ENCODE measurements around the gene SLC12A8.

SLC12A8 gene

GRCh38 chr3:125186261-125186787 lies 26.2 kb downstream of the SLC12A8 start:
- DNase-seq: no peak

GRCh38 chr3:125185805-125186204 lies 26.7 kb downstream of the SLC12A8 start:
- DNase-seq: no peak

GRCh38 chr3:125179884-125180240 lies 32.7 kb downstream of the SLC12A8 start:
- DNase-seq: no peak

- DNase-seq: no peak
Observed at GRCh38 chr3:125179143-125179883, 33.2 kb downstream of the SLC12A8 start.

- DNase-seq: no peak
Observed at GRCh38 chr3:125177746-125178145, 34.8 kb downstream of the SLC12A8 start.

- DNase-seq: no peak
Observed at GRCh38 chr3:125175295-125176078, 37.1 kb downstream of the SLC12A8 start.

- DNase-seq: no peak
Observed at GRCh38 chr3:125172346-125172745, 40.2 kb downstream of the SLC12A8 start.

- no peak for DNase-seq
Observed at GRCh38 chr3:125168711-125169393, 43.7 kb downstream of the SLC12A8 start.

GRCh38 chr3:125166599-125167136 lies 45.9 kb downstream of the SLC12A8 start:
- DNase-seq: no peak

- no peak for DNase-seq
Observed at GRCh38 chr3:125165948-125166553, 46.5 kb downstream of the SLC12A8 start.

GRCh38 chr3:125165189-125165947 lies 47.2 kb downstream of the SLC12A8 start:
- DNase-seq: no peak

GRCh38 chr3:125163739-125164601 lies 48.6 kb downstream of the SLC12A8 start:
- no peak for DNase-seq

GRCh38 chr3:125161607-125162219 lies 50.8 kb downstream of the SLC12A8 start:
- no peak for DNase-seq

GRCh38 chr3:125160606-125161371 lies 51.8 kb downstream of the SLC12A8 start:
- DNase-seq: no peak

GRCh38 chr3:125157183-125157582 lies 55.4 kb downstream of the SLC12A8 start:
- DNase-seq: no peak

- no peak for DNase-seq
Observed at GRCh38 chr3:125156456-125156855, 56.1 kb downstream of the SLC12A8 start.

- DNase-seq: no peak
Observed at GRCh38 chr3:125154800-125155269, 57.7 kb downstream of the SLC12A8 start.

- no peak for DNase-seq
Observed at GRCh38 chr3:125154110-125154509, 58.4 kb downstream of the SLC12A8 start.

- no peak for DNase-seq
Observed at GRCh38 chr3:125152951-125153350, 59.6 kb downstream of the SLC12A8 start.

- DNase-seq: no peak
Observed at GRCh38 chr3:125151916-125152315, 60.6 kb downstream of the SLC12A8 start.

Data from CD4-positive, alpha-beta T cell treated with Interleukin-4 for 4 hours (primary cell).